CD4-positive, alpha-beta T cell treated with Interleukin-17A for 4 hours (primary cell): ENCODE measurements around the gene MYH9.
A peak's percentile ranks its signal among the peaks of the same experiment; 100 is the strongest.

Source experiments
- DNase-seq: peaks from one replicate; pipeline ENCODE4 v3.0.0-alpha.2; 2020; ENCODE audit warnings: mixed read lengths

The MYH9 gene

GRCh38 chr22:36366291-36366708 lies 21.5 kb downstream of the MYH9 start:
- no peak for DNase-seq

- peak; percentile 93 for DNase-seq
Measured at GRCh38 chr22:36365020-36365411, 22.8 kb downstream of the MYH9 start.

GRCh38 chr22:36364255-36365019 lies 23.3 kb downstream of the MYH9 start:
- DNase-seq = no peak

- no peak for DNase-seq
Measured at GRCh38 chr22:36363349-36363981, 24.3 kb downstream of the MYH9 start.

GRCh38 chr22:36362932-36363331 lies 24.8 kb downstream of the MYH9 start:
- peak; percentile 57 for DNase-seq

GRCh38 chr22:36362075-36362474 lies 25.7 kb downstream of the MYH9 start:
- DNase-seq = no peak

- DNase-seq = no peak
Measured at GRCh38 chr22:36360871-36361383, 26.8 kb downstream of the MYH9 start.

- no peak for DNase-seq
Measured at GRCh38 chr22:36360011-36360410, 27.8 kb downstream of the MYH9 start.

GRCh38 chr22:36359470-36359996 lies 28.2 kb downstream of the MYH9 start:
- no peak for DNase-seq

- DNase-seq = no peak
Measured at GRCh38 chr22:36358533-36359469, 29.0 kb downstream of the MYH9 start.

GRCh38 chr22:36356708-36357624 lies 30.8 kb downstream of the MYH9 start:
- peak; percentile 58 for DNase-seq

GRCh38 chr22:36355894-36356293 lies 31.9 kb downstream of the MYH9 start:
- DNase-seq = no peak

GRCh38 chr22:36355362-36355761 lies 32.4 kb downstream of the MYH9 start:
- DNase-seq = no peak

- DNase-seq = no peak
Measured at GRCh38 chr22:36352803-36353507, 34.8 kb downstream of the MYH9 start.

GRCh38 chr22:36351921-36352802 lies 35.6 kb downstream of the MYH9 start:
- DNase-seq = no peak

- DNase-seq = no peak
Measured at GRCh38 chr22:36350751-36351594, 36.8 kb downstream of the MYH9 start.

- no peak for DNase-seq
Measured at GRCh38 chr22:36349726-36350125, 38.0 kb downstream of the MYH9 start.

GRCh38 chr22:36348760-36349159 lies 39.0 kb downstream of the MYH9 start:
- peak; percentile 38 for DNase-seq

- DNase-seq = no peak
Measured at GRCh38 chr22:36347094-36347493, 40.7 kb downstream of the MYH9 start.
